Activated CD4-positive, alpha-beta T cell treated with anti-CD3 and anti-CD28 coated beads, Interleukin-2, amount 50 U/mL, for 1 hour (primary cell): ENCODE results near the gene SLC2A10.

Experiments
- DNase-seq: peaks from one replicate; pipeline ENCODE4 v3.0.0-alpha.2; 2020

Gene SLC2A10

DNA sequence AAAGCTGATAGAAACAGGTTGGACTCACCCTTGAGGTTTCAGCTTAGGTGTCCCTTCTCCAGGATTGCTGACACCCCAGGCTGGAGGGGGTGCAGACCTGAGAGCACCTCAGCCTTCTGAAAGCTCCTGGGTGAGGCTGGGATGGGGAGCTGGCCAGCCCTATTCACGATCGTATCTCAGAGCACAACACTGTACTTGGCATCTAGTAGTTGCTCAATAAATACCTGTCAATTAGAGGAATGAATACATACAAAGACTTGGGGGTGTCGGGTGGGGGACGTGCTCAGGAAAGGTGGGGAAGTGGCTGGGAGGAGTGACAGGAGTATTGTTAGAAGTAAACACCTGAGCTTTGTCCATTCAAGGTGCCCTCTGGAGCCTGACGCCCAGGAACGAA lies 61.7 kb downstream of the SLC2A10 start:
- no peak for DNase-seq

DNA sequence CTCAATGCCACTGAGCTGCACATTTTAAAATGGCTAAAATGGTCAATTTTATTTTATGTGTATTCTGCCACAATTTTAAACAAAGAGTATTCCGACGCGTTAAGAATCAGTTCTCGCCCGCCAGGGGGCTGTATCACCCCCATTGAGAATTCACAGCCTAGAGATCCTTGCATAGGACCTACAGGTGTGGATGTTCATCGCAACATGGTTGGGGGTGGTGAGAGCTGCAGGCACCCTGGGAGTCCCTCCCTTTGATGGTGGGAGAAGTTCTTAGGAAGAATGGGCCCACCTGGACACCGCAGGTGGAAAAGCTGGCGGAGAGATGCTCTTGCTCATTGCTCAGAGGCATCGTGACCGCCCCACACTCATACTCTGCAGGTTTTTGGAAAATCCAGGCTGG lies 63.5 kb downstream of the SLC2A10 start:
- DNase-seq: no peak

DNA sequence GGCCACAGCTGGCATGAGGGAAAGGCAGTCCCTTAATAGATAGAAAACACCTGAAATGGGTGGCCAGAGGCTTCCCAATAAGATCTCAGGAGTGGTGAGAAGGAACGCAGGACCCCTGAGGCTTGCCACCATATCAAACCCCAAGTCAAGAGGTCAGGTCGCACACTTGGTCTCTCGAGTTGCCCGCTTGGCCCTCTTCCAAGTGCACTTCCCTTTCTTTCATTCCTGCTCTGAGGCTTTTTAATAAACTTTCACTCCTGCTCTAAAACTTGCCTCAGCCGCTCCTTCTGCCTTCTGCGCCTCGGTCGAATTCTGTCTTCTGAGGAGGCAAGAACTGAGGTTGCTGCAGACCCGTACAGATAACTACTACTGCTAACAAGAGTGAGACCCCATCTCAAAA lies 64.2 kb downstream of the SLC2A10 start:
- no peak for DNase-seq

DNA sequence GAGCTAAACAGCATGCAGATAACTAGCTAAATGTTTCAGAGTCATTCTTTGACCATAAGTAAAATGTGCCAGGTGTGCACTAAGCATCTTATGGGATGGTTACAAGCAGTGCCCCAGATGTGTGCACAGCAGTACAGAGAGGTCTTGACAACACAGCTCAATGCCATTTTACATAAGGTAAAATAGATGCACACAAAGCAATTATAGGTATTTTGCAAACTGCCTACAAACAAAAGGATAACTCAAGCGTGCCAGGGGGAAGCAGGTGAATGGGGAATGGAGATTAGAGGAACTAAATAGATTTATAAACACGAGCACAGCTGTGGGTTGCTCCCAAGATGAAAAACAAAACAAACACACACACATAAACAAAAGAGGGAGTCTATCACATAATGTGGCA lies 64.8 kb downstream of the SLC2A10 start:
- DNase-seq: no peak

DNA sequence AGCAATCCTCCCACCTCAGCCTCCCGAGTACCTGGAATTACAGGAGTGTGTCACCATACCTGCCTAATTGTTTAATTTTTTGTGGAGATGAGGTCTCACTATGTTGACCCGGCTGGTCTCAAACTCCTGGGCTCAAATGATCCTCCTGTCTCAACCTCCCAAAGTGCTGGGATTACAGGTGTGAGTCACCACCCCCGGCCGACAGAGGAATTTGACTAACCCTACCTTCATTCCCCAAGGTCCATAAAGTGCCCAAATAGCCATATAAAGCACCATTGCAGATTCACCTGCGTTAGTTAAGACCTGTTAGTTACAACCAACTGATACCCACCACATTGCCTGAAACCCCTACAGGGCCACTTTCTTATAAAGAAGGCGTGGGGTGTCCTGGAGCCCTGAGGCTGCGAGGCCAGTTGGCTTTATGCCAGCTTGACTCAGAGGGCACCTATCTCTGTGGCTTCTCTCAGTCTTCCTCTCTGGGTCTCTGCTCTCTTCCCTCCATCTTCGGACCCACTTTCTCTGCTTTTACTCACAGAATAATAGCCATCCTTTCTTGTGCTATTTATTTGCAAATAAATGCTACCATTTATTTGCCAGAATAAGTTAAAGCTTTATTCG lies 65.6 kb downstream of the SLC2A10 start:
- DNase-seq: no peak

DNA sequence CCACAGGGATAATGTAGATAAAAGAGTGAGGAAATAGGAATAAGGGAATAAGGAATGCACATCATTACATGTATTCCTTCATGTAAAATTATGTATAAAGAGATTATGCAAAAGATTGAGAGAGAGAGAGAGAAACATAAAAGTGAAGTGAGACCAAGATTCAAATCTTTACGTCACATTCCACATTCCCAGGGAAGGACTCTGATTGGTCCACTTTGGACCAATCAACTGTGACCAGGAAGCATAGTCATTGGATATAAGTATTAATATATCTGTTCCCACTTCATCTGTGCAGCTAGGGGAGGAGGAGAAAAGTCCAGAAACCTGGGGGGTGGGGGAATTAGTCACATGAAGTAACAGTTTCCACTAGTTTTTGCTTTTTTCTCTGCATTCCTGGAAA lies 66.4 kb downstream of the SLC2A10 start:
- no peak for DNase-seq

DNA sequence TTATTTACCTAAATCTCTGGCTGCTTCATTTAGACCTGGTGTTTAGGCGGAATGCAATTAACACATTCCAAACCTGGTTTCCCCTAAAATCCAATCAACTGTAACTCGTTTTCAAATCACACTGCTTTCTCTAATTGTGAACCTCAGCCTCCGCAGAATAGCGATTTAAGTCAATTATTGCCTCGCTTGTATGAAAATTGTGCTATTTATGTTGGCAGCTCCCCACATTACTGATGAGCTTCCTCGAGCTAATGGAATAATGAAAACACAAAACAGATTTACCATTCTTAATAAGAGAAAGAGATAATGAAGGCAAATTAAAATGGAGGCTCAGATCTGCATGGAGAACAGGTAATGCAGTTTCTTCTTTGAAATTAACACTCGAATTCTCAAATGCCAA lies 67.9 kb downstream of the SLC2A10 start:
- no peak for DNase-seq

DNA sequence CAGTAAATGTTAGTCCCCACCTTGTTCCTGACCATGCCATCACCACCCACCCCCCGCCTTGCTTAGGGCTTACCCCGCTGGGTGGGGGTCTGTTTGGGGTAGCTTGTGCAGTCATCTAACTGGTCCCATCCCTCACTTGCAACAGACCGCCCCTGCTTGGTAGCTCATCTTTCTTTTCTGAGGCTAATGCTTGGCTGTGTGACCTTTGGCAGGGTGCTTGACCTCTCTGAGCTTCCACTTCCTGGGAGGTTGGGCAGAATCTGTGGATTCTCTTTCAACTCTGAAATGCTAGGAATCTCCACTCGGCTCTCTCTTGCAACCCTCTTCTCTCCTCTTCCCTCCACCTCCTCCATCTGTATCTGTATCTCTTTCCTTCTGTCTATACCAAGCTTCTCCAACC lies 70.4 kb downstream of the SLC2A10 start:
- DNase-seq: no peak

DNA sequence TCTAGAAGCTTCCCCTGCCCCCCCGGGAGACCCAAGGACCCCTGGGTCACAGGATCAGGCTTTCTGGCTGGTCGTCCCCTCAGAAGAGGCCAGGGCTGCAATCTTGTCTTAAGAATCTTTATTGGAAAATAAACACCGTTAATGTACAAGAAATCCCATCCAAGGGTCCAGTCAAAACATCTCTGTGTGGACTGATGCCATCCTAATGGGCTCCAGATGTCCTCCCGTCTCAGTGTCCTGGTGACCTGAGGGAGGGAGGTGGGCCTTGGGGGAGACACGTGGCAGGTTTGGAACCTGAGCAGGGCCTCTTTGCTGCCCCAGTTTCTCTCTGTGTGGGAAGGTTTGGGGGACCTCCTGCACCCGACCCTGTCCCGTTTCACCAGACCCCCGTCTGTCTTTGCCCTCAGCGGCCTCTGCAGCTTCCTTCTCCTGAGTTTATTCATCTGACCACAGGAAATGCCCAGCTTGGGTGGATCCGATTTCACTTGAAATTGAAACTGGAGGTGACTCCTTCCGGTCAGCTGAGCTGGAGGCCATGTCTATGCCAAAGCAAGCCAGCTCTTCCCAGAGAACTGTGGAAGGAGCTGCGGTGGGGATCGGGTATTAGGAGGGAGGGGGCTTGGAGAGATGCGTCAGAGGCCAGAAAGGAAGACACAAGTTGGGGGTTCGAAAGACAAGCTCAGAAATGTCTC lies 75.1 kb downstream of the SLC2A10 start:
- DNase-seq: no peak
